ENCODE measurements around the gene XYLT1. TPM values are rescaled to one million over a fixed set of nuclear protein-coding genes. Genes with fewer than 3 reads are reported as not detected.

Gene XYLT1
- total RNA-seq, 1 donor from 2014 or later: 0.23 TPM

- H3K4me3 ChIP-seq (ENCODE audit: low read depth, low read length): no peak overlapping the region
- no peak for DNase-seq (ENCODE audit: low read depth)
- no peak for TF ChIP-seq CTCF (conservative IDR thresholded peaks at IDR 0.05; ENCODE audit: low read depth, low read length)
Observed at GRCh38 chr16:17272716-17273115, 198.0 kb downstream of the XYLT1 start.

GRCh38 chr16:17271687-17272086 is 199.1 kb downstream of the XYLT1 start:
- TF ChIP-seq CTCF (conservative IDR thresholded peaks at IDR 0.05; ENCODE audit: low read depth, low read length): no peak
- H3K4me3 ChIP-seq (ENCODE audit: low read depth, low read length): no peak overlapping the region
- no peak for DNase-seq (ENCODE audit: low read depth)

GRCh38 chr16:17270683-17271109 is 200.1 kb downstream of the XYLT1 start:
- no peak for DNase-seq (ENCODE audit: low read depth)
- no peak for TF ChIP-seq CTCF (conservative IDR thresholded peaks at IDR 0.05; ENCODE audit: low read depth, low read length)
- H3K4me3 ChIP-seq (ENCODE audit: low read depth, low read length): no peak overlapping the region

GRCh38 chr16:17270111-17270510 is 200.6 kb downstream of the XYLT1 start:
- no peak overlapping the region for H3K4me3 ChIP-seq (ENCODE audit: low read depth, low read length)
- DNase-seq (ENCODE audit: low read depth): no peak
- TF ChIP-seq CTCF (conservative IDR thresholded peaks at IDR 0.05; ENCODE audit: low read depth, low read length): no peak

GRCh38 chr16:17269439-17269838 is 201.3 kb downstream of the XYLT1 start:
- TF ChIP-seq CTCF (conservative IDR thresholded peaks at IDR 0.05; ENCODE audit: low read depth, low read length): no peak
- no peak overlapping the region for H3K4me3 ChIP-seq (ENCODE audit: low read depth, low read length)
- no peak for DNase-seq (ENCODE audit: low read depth)

- no peak overlapping the region for H3K4me3 ChIP-seq (ENCODE audit: low read depth, low read length)
- DNase-seq (ENCODE audit: low read depth): no peak
- no peak for TF ChIP-seq CTCF (conservative IDR thresholded peaks at IDR 0.05; ENCODE audit: low read depth, low read length)
Observed at GRCh38 chr16:17266608-17267313, 204.0 kb downstream of the XYLT1 start.

GRCh38 chr16:17265154-17265553 is 205.6 kb downstream of the XYLT1 start:
- no peak for TF ChIP-seq CTCF (conservative IDR thresholded peaks at IDR 0.05; ENCODE audit: low read depth, low read length)
- H3K4me3 ChIP-seq (ENCODE audit: low read depth, low read length): no peak overlapping the region
- no peak for DNase-seq (ENCODE audit: low read depth)
